SIG-M5 (cell line): ENCODE measurements around the gene PCLO.

Experiments used
- DNase-seq: peaks from one replicate; lab custom pipeline; 2025; lab: John Stamatoyannopoulos, UW

PCLO gene

GRCh38 chr7:83162402-83163256, at the start of gene PCLO:
Gene PCLO, minus strand, starts transcription at chr7:83162884. Its CDS starts 292 bp downstream, at chr7:83162592.
- no peak for DNase-seq

- DNase-seq, result no peak
Measured at GRCh38 chr7:83211685-83212084, 49.0 kb upstream of the PCLO start.

GRCh38 chr7:83210479-83210878, 47.8 kb upstream of the PCLO start:
- DNase-seq, result no peak

GRCh38 chr7:83204715-83205114, 42.0 kb upstream of the PCLO start:
- DNase-seq, result no peak

- DNase-seq, result no peak
Measured at GRCh38 chr7:83201355-83201754, 38.7 kb upstream of the PCLO start.

- DNase-seq, result no peak
Measured at GRCh38 chr7:83190659-83191389, 28.1 kb upstream of the PCLO start.

- DNase-seq, result no peak
Measured at GRCh38 chr7:83178796-83179195, 16.1 kb upstream of the PCLO start.

- no peak for DNase-seq
Measured at GRCh38 chr7:83178066-83178465, 15.4 kb upstream of the PCLO start.

GRCh38 chr7:83173664-83174063, 11.0 kb upstream of the PCLO start:
- DNase-seq, result no peak

- no peak for DNase-seq
Measured at GRCh38 chr7:83166781-83167180, 4.1 kb upstream of the PCLO start.

GRCh38 chr7:83161899-83162401, 734 bp downstream of the PCLO start:
- no peak for DNase-seq

GRCh38 chr7:83161186-83161585, 1.5 kb downstream of the PCLO start:
- DNase-seq, result no peak

GRCh38 chr7:83159731-83160130, 3.0 kb downstream of the PCLO start:
- no peak for DNase-seq

GRCh38 chr7:83156006-83156405, 6.7 kb downstream of the PCLO start:
- no peak for DNase-seq

GRCh38 chr7:83155407-83155806, 7.3 kb downstream of the PCLO start:
- no peak for DNase-seq

- no peak for DNase-seq
Measured at GRCh38 chr7:83153419-83153818, 9.3 kb downstream of the PCLO start.

GRCh38 chr7:83150310-83150709, 12.4 kb downstream of the PCLO start:
- DNase-seq, result no peak

GRCh38 chr7:83149466-83149865, 13.2 kb downstream of the PCLO start:
- DNase-seq, result no peak

- DNase-seq, result no peak
Measured at GRCh38 chr7:83148776-83149175, 13.9 kb downstream of the PCLO start.

GRCh38 chr7:83143107-83143506, 19.6 kb downstream of the PCLO start:
- no peak for DNase-seq

- DNase-seq, result no peak
Measured at GRCh38 chr7:83142365-83142764, 20.3 kb downstream of the PCLO start.

GRCh38 chr7:83141927-83142326, 20.8 kb downstream of the PCLO start:
- no peak for DNase-seq
